Skin of body (tissue), 2 donors: ENCODE measurements around the gene IFT88. TPM values are rescaled to one million over a fixed set of nuclear protein-coding genes. Genes with fewer than 3 reads are reported as not detected.

ENCODE experiments used
- DNase-seq: peaks from one replicate; lab custom pipeline; 2025; lab: John Stamatoyannopoulos, UW
- total RNA-seq: library from RNA; depleted of rRNA; stranded (reverse); fragments of >200 nt; gene quantifications from one replicate; pipeline ENCODE4 v1.2.3, GENCODE V29; 2014

Gene IFT88
- total RNA-seq, 1 donor from 2014 or later: 21.1 TPM

DNA sequence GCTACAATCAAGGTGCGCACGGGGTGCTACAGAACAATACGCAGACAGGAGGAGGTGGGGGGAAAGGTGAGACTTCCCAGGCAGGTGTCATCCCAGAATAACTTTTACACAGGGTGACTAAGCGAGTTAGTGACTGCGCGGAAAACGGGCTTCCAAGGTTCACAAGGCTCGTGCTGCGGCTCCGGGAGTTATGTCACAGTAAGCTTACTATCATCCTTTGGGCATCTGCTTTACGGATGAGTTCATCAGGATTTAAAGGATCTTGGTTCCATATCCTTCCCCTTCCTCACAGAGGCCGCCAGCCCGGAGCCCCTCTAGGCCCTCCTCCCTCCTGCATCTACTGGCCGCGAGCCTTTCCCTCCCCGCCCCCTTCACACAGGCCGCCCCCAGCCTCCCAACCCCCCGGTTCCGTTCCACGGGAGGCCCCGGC, 474 bp upstream of the IFT88 start:
- DNase-seq: peak; percentile 88

- no peak for DNase-seq
Measured at GRCh38 chr13:20567881-20568528, 1.0 kb downstream of the IFT88 start.

GRCh38 chr13:20570517-20570916, 3.6 kb downstream of the IFT88 start:
- peak; percentile 57 for DNase-seq

- DNase-seq: no peak
Measured at GRCh38 chr13:20571676-20572075, 4.7 kb downstream of the IFT88 start.

GRCh38 chr13:20573186-20573585, 6.2 kb downstream of the IFT88 start:
- no peak for DNase-seq

GRCh38 chr13:20573636-20574035, 6.7 kb downstream of the IFT88 start:
- DNase-seq: no peak

- no peak for DNase-seq
Measured at GRCh38 chr13:20579191-20579590, 12.2 kb downstream of the IFT88 start.

GRCh38 chr13:20580257-20580656, 13.3 kb downstream of the IFT88 start:
- DNase-seq: no peak

GRCh38 chr13:20582026-20582425, 15.1 kb downstream of the IFT88 start:
- DNase-seq: no peak

GRCh38 chr13:20583803-20584293, 16.9 kb downstream of the IFT88 start:
- no peak for DNase-seq

GRCh38 chr13:20585371-20585770, 18.4 kb downstream of the IFT88 start:
- DNase-seq: no peak

- no peak for DNase-seq
Measured at GRCh38 chr13:20588529-20589110, 21.7 kb downstream of the IFT88 start.

- no peak for DNase-seq
Measured at GRCh38 chr13:20590561-20590960, 23.6 kb downstream of the IFT88 start.

GRCh38 chr13:20592606-20593005, 25.6 kb downstream of the IFT88 start:
- DNase-seq: no peak

- no peak for DNase-seq
Measured at GRCh38 chr13:20594280-20594679, 27.3 kb downstream of the IFT88 start.

DNA sequence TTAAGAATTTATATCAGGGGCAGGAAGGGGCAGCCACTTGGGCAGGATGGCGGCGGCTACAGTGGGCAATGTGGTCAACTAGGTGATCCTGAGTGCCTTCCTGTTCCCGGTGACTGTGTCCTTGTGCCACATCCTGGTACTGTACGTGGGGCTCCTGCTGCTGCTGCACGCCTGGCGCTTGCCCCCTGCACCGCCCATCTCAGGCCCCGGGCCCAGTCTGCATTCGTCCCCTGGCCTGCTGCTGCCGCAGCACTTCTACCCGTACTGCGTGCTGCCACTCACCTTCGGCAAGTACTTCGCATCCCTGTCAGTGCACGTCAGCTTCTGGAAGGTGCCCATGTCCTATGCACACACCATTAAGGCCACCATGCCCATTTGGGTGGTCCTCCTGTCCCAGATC, 40.1 kb downstream of the IFT88 start:
- DNase-seq: no peak

GRCh38 chr13:20608438-20609020, 41.6 kb downstream of the IFT88 start:
- no peak for DNase-seq

DNA sequence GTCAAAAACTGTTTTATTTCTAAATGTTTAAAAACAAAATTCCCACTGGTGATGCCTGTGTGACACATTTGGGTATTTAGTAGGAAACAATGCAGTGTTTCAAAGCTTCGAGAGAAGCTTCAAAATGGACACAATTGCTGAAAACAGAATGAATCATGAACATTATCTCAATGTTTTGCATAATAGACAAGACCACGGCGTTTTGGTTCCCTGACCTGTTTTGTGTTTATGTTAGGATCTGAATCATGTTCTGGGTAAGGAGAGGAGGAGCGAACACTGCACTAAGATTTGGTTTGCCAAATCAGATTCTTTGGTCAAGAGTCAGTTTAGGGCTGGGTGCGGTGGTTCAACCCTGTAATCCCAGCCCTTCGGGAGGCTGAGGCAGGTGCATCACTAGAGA, 42.2 kb downstream of the IFT88 start:
- DNase-seq: no peak

- no peak for DNase-seq
Measured at GRCh38 chr13:20610006-20610405, 43.0 kb downstream of the IFT88 start.

GRCh38 chr13:20616059-20616797, 49.3 kb downstream of the IFT88 start:
- no peak for DNase-seq

GRCh38 chr13:20623000-20623399, 56.0 kb downstream of the IFT88 start:
- no peak for DNase-seq

DNA sequence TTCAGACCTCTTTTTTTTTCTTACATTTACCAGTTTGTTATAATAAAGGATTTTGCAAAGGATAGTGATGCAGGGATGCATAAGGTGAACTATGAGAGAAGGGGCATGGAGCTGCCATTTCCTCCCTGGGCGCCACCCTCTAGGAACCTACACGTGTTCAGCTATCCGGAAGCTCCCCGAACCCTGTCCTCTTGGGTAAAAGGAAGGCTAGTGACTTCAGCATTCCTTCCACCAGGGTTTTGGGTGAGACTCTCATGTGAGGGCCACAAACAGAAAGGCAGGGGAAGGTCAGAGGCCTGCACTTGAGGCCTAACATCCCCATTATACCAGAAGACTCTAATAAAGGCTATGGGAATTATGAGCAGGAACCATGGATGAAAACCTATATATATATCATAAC, 57.3 kb downstream of the IFT88 start:
- DNase-seq: no peak
